RKO (cell line): Measurements from ENCODE around the gene SP140L.
A peak's percentile ranks its signal among the peaks of the same experiment; 100 is the strongest.
"Not testable (repeated sequence)": the region's sequence is repeated elsewhere in the genome, so short reads cannot be mapped to it uniquely, and the experiment has no call there.

Experiments
- DNase-seq: peaks from one replicate; pipeline ENCODE4 v3.0.0-alpha.2; 2016; ENCODE audit warnings: low spot score

The SP140L gene

DNA sequence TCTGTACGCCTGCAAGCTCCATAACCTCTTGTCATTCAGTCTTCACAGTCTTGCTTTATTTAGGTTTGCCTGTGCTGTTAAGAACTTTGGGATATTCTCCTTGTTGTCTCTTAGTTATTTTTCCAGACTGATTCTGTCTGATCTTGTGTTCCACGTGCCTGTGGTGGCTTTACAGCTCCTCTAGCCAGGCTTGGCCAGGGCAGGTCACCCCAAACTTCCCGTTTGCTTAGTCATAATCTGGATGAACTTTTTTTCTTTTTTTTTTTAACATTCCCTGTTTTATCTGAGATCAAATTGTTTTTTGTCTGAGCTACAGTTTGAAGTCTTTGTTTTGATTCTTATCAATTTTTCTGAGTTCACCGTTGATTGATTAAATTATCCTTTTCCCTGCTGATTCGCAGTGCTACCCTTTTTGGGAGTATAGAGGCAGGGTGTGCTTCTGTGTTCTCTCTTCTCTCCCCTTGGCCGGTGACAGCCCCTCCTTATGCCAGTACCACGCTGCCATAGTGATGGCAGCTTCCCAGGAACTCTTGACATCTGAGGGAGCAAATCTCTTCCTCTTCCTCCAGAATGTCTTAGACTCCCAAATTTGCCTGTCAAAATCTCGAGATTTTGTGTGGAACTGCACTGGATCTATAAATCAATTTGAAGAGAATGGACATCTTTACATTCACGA, 91.5 kb downstream of the SP140L start:
- peak; percentile 82 for DNase-seq

DNA sequence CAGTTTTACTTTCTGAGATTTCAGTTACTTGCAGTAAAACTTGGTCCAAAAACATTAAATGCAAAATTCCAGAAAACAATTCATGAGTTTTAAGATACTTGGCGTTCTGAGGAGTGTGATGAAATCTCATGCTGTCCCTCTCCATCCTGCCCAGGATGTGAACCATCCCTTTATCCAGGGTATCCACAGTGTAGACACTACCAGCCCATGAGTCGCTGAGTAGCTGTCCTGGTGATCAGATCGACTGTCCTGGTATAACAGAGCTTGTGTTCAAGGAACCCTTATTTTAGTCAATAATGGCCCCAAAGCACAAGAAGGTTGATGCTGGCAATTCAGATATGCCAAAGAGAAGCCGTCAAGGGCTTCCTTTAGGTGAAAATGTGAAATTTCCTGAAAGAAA, 92.2 kb downstream of the SP140L start:
- no peak for DNase-seq

DNA sequence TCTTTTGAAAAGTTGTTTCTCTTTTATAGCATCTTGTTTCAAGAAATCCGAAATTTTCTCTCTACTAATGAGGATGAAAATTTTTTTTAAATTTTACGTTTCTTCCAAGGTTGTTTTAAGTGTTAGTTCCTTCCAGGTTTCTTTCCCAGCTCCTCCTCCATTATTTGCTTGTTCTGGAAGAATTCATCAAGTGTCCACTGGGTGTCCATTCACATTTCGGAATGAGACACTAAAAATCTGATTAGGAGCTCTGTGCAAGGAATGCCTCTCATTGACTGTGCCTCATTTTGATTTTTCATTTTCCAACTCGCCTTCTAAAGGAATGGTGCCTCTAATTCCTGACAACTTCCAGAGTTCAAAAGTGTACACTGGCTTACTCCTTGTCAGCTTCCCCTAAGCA, 95.2 kb downstream of the SP140L start:
- peak; percentile 32 for DNase-seq

DNA sequence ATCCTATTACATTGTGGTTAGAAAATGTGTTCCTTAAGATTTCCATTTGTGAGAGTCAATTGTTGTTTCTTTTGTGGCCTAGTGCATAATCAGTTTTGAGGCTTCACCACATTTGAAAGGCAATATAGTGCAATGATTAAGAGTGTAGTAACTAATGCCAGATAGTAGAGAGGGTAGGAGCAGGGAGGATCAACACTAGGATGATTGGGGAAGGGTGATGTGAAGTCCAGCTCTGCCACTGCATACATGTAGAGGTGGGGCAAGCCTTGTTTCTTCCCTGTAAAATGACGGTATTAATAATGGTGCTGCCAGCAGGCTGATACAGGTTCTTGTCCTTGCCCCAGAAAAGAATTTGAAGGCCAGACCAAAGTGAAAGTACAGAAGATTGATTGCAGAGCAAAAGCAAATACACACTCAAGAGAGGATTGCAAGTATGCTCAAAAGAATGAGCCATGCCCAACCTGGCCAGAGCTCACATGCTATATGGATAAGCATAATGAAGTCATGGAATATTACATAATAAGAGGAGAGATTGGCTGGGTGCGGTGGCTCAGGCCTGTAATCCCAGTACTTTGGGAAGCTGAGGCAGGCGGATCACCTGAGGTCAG, 97.0 kb downstream of the SP140L start:
- no peak for DNase-seq

DNA sequence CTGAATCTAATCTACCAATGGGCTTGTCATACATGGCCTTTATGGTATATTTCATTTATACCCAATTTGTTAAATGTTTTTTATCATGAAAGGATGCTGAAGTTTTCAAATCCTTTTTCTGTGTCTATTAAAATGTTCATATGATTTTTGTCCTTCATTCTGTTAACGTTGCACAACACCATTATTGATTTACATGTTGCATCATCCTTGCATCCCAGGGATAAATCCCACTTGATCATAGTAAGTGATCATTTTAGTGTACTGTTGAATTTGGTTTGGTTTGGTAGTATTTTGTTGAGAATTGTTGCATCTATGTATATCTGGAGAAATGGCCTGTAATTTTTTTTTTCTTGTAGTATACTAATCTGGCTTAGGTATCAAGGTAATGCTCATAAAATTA, 98.4 kb downstream of the SP140L start:
- no peak for DNase-seq

DNA sequence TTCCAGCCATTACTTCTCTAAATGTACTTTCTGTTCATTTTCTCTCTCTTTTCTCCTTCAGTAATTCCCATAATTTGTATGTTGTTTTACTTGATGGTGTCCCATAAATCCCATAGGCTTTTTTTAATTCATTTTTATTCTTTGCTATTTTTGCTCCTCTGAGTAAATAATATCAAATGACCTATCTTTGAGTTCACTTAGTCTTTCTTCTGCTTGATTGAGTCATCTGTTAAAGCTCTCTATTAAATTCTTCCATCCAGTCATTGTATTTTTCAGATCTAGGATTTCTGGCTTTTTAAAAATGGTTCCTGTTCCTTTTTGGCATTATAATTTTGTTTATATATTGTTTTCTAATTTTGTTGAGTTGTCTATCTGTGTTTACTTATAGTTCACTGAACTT, 102.5 kb downstream of the SP140L start:
- no peak for DNase-seq

DNA sequence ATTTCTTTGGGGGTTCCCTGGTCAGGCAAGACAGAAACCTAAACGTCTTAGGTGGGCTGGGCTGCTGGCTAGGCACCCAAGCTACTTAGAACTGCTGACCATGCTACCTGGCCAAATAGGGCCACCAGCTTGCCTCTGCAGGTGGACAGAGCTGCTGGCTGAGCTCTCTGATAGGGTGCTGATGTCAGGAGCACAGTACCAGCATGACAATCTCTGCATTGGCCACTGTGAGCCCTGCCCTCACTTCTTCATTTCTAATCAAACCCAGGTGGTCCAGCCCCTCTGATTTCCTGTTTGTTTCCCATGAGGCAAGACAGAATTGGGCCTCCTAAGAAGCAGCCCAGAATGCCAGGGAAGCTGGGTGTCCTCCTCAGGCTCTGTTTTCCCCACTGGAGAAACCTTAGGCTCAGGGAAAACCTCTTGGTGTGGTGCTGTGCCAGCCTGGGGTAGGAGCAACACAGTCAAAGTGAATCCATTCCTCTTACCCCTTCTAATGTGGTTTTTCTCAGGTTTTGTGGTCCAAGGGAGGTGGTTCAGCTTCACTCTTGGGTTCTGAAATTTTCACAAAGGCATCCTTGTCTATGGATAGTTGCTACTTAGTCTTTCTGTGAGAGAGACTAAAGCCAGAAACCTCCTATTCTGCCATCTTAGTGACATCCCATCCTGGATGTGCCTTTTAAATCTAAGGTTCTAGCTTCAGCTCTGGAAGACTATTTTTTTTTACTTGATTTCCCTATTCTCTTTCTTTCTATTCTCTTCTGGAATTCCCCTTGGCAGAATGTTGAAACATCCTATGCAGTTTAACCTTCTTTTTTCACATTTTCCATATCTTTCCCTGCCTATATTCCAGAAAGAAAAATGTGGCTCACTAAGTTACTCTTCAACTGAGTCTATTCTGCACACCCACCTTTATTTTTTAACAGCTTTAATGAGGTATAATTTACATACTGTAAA, 104.2 kb downstream of the SP140L start:
- no peak for DNase-seq

DNA sequence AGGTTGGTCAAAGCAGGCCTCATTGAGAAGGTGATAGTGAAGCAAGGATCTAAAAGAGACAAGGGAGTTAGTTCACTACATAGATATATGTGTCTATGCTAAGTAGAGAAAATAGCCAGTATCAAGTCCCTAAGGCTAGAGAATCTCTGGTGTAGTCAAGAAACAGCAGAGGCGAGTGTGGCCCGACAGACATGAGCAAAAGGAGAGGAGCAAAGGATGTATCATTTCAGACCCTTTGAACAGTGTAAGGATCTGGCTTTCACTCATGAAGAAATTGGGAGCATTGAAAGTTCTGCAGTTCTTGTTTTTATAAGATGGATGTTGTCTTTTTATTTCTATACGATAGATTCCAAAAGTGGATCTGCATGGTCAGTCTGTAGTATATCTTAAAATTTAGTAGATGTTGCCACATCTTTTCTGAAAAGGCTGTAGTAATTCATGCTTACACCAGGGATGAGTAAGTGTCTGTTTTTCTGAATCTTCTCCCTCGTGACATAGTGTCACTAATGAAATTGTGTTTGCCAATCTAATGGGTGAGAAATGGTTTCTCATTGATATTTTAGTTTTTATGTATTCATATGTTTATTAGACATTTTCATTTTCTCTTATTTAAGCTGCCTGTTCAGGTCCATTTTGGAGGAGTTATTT, 107.8 kb downstream of the SP140L start:
- DNase-seq: no peak

DNA sequence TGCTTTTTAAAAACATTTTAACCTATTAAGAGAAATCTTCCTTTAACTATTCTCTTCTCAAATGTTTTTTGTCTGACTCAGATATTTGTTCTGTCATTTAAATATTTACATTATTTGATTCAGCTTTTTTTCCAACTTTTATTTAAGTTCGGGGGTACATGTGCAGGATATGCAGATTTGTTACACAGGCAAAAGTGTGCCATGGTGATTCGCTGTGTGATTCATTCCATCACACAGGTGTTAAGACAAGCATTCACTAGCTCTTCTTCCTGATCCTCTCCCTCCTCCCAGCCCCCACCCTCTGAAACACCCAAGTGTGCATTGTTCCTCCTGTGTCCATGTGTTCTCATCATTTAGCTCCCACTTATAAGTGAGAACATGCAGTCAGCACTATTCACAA, 108.4 kb downstream of the SP140L start:
- DNase-seq: no peak

DNA sequence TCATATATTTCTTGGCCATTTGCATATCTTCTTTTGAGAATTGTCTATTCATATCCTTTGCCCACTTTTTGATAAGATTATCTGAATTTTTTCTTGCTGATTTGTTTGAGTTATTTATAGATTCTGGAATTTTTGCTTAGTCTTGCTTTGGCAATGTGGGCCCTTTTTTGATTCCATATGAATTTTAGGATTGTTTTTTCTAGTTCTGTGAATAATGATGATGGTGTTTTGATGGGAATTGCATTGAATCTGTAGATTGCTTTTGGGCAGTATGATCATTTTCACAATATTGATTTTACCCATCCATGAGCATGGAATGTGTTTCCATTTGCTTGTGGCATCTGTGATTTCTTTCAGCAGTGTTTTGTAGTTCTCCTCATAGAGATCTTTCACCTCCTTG, 112.1 kb downstream of the SP140L start:
- not testable (repeated sequence) for DNase-seq

DNA sequence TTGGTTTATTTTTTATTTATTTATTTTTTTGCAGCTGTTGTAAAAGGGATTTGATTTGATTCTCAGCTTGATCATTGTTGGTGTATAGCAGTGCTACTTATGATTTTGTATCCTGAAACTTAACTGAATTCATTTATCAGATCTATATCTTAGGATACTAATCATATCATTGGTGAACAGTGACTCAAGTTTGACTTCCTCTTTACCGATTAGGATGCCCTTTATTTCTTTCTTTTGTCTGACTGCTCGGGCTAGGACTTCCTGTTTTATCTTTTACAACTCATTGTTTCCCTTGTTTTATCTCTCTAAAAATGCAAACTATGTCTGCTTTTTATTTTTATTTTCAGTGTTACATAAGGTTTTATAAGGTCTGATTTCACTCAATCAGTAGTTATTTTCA, 112.6 kb downstream of the SP140L start:
- no peak for DNase-seq

DNA sequence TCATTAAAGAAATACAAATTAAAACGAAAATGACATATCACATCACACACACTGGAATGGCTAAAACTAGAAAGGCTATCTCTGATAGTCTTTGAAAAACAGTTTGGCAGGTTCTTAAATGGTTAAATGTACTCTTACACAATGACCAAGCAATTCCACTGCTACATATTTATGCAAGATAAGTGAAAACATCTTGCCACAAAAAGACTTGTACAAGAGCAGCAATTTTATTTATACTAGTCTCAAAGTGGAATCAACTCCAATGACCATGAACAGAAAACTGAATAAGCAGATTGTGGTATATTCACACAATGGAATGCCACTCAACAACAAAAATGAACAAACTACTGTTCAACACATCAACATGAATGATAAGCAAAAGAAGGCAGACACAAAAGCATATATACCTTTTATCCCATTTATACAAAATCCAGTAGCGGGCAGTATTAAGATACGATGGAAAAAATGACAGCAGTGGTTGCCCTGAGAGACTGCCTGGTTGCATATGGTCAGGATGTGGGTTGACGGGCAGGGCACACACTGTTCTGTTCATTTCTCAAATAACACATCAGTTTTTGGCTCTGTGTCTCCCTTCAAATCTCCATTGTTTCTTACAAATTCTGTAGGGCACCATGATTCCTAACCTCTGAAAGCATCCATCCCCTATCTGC, 114.4 kb downstream of the SP140L start:
- DNase-seq: no peak

DNA sequence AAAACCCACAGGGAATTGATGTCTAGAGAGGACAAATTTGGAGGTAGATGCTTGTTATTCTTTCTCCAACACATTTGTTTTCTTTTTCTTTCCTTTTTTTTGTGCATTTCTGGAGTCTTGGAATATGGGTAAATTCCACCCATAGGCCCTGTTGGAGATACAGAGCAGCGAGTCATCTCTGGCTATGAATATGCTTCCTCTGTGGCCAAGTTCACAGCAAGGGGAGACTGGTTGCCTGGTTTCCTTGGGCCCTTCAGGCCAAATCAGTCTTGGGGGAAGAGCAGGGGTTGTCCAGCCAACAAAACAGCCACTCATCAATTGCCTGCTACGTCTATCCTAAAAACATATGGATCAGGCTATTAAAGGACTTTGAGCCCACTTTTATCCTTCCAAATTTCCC, 116.5 kb downstream of the SP140L start:
- no peak for DNase-seq

DNA sequence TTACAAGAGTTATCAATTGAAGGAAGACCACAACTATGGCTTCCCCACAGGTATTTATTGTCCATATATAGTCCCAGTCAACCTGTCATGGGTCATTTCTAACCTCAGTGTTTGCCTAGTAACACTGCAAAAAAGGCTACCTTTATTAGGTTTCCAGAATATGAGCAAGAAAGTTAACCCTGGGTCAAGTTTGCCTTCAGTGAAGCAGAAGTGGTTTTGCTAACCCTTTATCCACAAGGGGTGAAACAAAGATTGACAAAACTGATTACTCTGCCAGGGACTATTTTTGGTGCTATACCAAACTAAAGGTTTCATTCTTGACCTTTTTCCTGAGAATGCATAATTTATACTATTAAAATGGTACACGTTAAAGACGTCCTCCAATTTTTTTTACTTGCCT, 117.8 kb downstream of the SP140L start:
- no peak for DNase-seq

DNA sequence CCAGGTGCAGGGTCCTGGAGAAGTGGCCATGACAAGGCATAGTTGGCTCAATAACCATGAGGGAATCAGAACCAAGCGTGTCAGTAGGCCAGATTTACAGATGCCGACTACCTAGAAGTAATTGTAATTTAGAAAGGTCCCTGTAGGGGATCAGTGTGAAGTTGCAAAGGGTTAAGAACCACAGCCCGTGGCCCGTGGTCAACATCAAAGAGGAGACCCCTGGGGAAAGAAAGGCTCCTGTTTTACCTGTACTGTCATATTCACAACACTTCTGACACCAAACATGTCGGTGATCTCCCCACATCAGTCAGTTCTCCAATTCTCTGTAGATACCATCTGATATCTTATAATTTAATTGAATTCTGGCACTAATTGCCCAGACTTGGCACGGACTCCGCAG, 120.0 kb downstream of the SP140L start:
- DNase-seq: no peak

DNA sequence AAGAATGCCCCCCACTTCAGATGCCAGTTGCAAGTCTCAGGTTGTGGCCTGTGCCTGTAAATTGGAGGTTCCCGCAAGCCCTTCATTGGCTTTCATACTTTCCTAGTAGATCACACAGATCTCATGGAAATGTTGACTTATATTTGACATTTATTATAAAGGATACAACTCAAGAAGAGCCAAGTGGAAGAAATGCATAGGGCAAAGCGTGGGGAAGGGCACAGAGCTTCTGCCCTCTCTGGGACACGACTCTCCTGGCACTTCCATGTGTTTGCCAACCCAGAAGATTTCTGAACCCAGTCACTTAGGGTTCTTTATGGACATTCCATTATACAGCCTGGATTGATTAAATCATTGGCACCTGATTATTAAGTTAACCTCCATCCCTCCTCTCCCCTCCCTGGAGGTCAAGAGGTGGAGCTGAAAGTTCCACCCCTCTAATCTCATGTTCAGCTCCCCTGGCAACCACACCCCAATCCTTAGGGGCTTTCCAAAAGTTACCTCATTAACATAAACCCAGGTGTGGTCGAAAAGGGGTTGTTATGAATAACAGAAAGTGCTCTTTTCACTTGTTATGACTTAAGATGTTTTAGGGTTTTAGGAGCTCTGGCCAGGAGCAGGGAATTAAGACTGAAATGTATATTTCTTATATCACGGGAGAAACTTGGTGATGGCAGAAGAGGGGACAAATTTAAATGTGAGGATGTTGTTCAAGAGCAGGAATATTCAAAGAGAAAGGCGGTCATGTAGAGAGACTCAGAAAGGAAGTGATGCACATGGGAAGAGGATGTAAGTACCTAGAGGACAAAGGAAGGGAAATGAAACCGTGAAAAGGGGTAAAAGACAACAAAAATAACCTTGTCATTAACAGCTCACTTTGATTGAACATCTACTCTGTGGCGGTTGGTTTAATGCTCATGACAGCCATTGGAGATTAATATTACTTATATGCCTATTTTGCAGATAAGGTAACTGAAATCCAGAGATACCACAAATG, 120.8 kb downstream of the SP140L start:
- DNase-seq: no peak

DNA sequence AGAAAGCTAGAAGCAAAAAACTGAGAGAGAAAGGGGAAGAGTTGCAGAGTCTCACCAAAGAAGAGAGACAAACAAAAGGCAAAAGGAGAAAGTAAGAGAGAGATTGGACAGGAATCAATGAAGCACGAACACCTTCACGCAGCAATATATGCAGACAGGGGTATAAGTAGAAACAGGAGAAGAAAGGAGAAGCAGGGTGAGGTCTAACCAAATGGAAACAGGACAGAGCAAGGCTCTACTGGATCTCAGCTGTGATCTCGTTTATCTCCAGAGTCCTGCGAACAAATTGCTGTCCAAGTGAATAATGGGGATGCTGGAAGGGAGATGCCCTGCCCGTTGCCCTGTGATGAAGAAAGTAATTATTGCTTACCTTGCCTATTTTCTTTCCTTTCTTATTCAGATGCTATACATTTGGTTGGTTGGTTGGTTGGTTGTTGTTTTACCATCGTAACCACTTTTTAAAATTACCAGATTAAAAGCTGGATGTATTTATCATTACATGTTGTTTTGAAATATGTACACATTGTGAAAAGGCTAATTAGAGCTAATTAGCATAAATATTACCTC, 123.0 kb downstream of the SP140L start:
- no peak for DNase-seq

DNA sequence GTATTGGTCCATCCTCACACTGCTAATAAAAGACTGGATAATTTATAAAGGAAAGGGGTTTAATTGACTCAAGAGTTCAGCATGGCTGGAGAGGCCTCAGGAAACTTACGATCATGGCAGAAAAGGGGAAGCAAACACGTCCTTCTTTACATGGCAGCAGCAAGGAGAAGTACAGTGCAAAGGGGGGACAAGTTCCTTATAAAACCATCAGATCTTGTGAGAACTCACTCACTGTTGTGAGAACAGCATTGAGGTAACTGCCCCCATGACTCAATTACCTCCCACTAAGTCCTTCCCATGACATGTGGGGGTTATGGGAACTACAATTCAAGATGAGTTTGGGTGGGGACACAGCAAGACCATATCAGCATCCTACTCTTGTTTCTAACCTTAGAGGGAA, 126.0 kb downstream of the SP140L start:
- no peak for DNase-seq
